ENCODE measurements around the gene VPS4B. TPM values are rescaled to one million over a fixed set of nuclear protein-coding genes. Genes with fewer than 3 reads are reported as not detected.

The VPS4B gene
- total and polyA plus RNA-seq, 2 of the 8 experiments (the other 6 are each of a cell fraction or from before 2014, with no cell fraction given) = 7.2 to 45.3 TPM

Other genes starting within 250 kb of the VPS4B start
- gene BCL2, start 102.7 kb downstream of the VPS4B start, total RNA-seq (2021; fragmentation: NEBNext Ultra II Directional; extraction: Animal tissue kit (Norgen Biotek cat#: 25700)) = 4.3 and 4.5 TPM in 2 replicates
- 0.59 and 0.75 TPM in 2 replicates for gene BCL2, start 102.7 kb downstream of the VPS4B start, polyA plus RNA-seq (2011; rRNA removed)
- 43.5 and 50.5 TPM in 2 replicates for gene KDSR, start 55.3 kb downstream of the VPS4B start, total RNA-seq (2021; fragmentation: NEBNext Ultra II Directional; extraction: Animal tissue kit (Norgen Biotek cat#: 25700))
- 10.7 and 12.4 TPM in 2 replicates for gene KDSR, start 55.3 kb downstream of the VPS4B start, polyA plus RNA-seq (2011; rRNA removed)
- 0.23 TPM in 1 of 2 replicates, not detected in the other for gene SERPINB5, start 54.5 kb upstream of the VPS4B start, total RNA-seq (2021; fragmentation: NEBNext Ultra II Directional; extraction: Animal tissue kit (Norgen Biotek cat#: 25700))
- gene SERPINB5, start 54.5 kb upstream of the VPS4B start, polyA plus RNA-seq (2011; rRNA removed) = 0.03 TPM in 1 of 2 replicates, not detected in the other
- gene SERPINB12, start 119.9 kb upstream of the VPS4B start, total RNA-seq (2021; fragmentation: NEBNext Ultra II Directional; extraction: Animal tissue kit (Norgen Biotek cat#: 25700)) = not detected in 2 replicates
- not detected in 2 replicates for gene SERPINB12, start 119.9 kb upstream of the VPS4B start, polyA plus RNA-seq (2011; rRNA removed)
- not detected in 2 replicates for gene SERPINB13, start 164.9 kb upstream of the VPS4B start, total RNA-seq (2021; fragmentation: NEBNext Ultra II Directional; extraction: Animal tissue kit (Norgen Biotek cat#: 25700))
- not detected in 2 replicates for gene SERPINB13, start 164.9 kb upstream of the VPS4B start, polyA plus RNA-seq (2011; rRNA removed)
- gene SERPINB4, start 221.8 kb upstream of the VPS4B start, total RNA-seq (2021; fragmentation: NEBNext Ultra II Directional; extraction: Animal tissue kit (Norgen Biotek cat#: 25700)) = 0.32 and 0.96 TPM in 2 replicates
- 0.20 and 0.36 TPM in 2 replicates for gene SERPINB4, start 221.8 kb upstream of the VPS4B start, polyA plus RNA-seq (2011; rRNA removed)
- 0.17 TPM in 1 of 2 replicates, not detected in the other for gene SERPINB3, start 239.4 kb upstream of the VPS4B start, total RNA-seq (2021; fragmentation: NEBNext Ultra II Directional; extraction: Animal tissue kit (Norgen Biotek cat#: 25700))
- gene SERPINB3, start 239.4 kb upstream of the VPS4B start, polyA plus RNA-seq (2011; rRNA removed) = 0.06 and 0.18 TPM in 2 replicates

All from H1 (cell line).